GM21737 (cell line): Measurements from ENCODE around the gene TOP2B.

Experiments used
- ATAC-seq: cut with Tn5 transposase; IDR thresholded peaks from one replicate; pipeline ENCODE4 v1.9.1; 2021; ENCODE audit warnings: mild to moderate bottlenecking, moderate library complexity; ENCODE audit not compliant: unreplicated experiment

TOP2B gene

GRCh38 chr3:25673738-25674298, 9.1 kb upstream of the TOP2B start:
- no peak for ATAC-seq

DNA sequence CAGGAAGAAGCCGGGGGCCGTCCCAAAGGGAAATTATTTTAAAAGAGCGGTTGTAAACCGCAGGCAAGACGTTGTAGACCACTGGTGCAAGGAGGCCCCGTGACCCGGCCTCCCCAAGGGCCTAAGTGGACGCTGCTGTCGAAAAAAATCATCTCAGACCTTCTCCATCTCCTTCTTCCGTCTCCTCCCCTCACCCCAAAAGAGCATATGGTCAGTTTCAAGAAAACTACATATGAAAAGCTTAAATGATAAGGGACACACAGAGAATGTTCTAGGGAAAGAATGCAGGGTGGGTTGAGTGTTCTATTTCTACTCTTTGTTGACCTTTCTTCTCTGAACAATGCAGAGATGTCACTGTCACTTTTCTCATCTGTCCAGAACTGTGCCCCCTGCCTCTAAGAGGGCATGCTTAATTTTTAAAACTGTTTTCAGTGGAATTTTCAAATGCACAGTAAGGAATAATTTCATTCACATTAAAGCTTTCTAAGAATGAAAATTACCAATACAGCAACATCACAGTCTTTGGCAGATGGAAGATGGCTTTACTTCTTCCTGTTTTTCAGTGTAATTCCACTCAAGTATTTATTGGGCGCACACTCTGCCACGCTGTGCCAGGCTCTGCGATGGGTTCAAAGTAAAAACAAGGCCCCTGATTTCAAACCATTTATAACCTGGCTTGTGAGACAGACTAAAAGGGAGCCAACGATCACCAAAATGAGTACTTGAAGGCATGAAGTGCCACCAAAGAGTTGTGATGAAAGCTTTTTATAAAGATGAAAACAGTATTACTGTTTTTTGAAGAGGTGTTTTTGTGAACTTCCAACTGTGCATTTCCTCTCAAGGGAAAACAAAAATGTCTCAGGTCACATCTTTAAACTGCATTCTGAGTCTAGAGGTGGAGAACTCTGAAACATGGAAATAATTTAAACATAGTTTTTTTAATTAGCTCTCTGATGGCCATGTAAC, 891 bp upstream of the TOP2B start:
- ATAC-seq = peak; percentile 34

GRCh38 chr3:25663869-25664811, 567 bp downstream of the TOP2B start:
- ATAC-seq = peak; percentile 27

DNA sequence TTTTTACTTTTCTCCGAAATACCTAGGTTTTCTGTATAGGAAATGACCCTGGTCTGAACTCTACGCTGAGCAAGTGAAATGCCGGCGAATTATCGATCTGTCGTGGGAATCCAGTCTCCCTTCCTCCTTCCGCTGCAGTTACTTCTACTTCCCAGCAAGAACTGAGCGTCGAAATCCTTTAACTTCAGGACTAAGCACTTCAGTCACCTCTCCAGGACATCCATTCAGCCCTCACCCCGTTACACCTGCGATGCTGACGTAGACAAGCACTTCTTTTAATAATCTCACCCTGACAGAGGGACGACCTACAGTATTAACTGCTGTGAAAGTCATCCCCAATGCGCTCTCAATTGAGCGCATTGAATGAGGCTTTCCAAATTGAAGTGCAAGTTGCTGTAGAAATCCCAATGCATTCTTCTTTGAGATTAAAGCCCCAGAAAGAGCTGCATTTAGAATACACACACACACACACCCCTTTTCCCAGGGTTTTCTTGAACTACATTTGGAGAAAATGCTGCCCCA, 1.3 kb downstream of the TOP2B start:
- no peak for ATAC-seq

GRCh38 chr3:25662736-25663320, 1.9 kb downstream of the TOP2B start:
- no peak for ATAC-seq

- no peak for ATAC-seq
Measured at GRCh38 chr3:25661694-25662437, 2.8 kb downstream of the TOP2B start.

- no peak for ATAC-seq
Measured at GRCh38 chr3:25658836-25659235, 5.9 kb downstream of the TOP2B start.

GRCh38 chr3:25657293-25657692, 7.4 kb downstream of the TOP2B start:
- ATAC-seq = no peak

DNA sequence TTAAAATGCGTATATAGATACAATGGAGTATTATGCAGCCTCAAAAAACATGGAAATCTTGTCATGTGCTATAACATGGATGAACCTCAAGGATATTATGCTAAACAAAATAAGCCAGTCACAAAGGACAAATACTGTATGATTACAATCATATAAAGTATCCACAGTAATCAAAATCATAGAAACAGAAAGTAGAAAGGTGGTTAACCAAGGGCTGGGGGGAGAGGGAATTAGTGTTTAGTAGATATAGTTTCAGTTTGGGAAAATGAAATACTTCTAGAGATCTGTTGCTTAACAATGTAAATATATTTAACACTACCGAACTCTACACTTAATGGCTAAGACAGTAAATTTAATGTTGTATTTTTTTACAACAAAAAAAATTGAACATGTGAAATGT, 9.0 kb downstream of the TOP2B start:
- ATAC-seq = no peak

- no peak for ATAC-seq
Measured at GRCh38 chr3:25654576-25654975, 10.1 kb downstream of the TOP2B start.

DNA sequence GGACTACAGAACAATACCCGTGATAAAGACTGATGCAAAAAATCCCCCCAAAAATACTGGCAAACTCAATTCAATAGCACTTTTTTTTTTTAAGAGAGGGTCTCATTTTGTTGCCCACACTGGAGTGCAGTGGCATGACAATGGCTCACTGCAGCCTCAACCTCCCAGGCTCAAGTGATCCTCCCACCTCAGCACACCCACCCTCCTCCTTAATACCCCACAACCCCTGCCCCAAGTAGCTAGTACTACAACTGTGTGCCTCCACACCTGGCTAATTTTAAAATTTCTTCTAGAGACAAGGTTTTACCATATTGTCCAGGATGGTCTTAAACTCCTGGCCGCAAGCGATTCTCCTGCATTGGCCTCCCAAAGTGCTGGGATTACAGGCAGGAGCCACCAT, 11.4 kb downstream of the TOP2B start:
- no peak for ATAC-seq

GRCh38 chr3:25652921-25653320, 11.8 kb downstream of the TOP2B start:
- no peak for ATAC-seq

DNA sequence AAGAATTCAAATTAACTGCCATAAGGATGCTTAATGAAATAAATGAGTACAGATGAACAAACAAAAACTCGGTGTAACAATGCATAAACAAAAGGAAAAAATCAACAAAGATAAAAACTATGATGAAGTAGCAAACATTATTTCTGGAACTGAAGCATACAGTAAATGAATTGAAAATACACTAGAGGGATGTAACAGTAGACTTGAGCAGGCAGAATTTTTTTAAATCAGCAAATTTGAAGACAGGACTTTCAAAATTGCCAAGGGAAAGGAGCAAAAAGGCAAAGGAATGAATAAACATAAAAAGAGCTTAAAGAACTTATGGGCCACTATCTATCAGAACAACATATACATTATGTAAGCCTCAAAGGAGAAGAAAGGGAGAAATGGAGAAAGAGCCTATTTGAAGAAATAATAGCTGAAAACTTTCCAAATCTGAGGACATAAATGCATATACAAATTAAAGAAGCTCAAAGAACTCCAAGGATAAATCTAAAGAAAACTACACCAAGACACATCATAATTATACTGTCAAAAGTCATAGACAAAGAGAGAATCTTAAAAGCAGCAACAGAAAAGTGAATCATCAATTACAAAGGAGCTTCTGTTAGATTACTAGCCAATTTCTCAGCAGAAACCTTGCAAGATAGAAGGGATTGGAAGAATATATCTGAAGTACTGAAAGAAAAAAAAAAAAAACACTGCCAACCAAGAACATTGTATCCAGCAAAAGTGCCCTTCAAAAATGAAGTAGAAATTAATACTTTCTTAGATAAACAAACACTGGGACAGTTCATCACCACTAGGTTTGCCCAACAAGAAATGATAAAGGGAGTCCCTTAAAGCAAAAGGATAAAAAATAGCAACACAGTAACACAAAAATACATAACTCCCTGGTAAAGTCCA, 15.5 kb downstream of the TOP2B start:
- ATAC-seq = no peak

DNA sequence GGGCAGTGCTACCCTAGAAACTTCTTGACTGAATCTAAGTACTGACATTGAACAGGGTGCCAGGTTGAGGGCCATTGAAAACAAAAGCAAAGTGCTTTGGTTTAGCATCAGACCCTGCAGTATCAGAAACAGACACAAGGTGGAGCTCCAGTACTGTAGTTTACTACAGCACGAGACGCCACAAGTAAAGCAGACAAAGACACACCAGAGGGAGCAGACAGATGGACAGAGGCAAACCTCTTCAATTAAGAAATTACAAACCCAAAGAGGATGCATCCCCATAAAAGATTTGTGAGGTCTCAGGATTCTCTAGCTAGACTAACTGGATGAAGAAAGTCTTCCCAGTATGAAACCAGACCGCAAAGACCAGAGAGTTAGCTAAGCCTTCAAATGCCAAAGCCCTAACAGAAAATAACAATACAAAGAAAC, 16.6 kb downstream of the TOP2B start:
- peak; percentile 96 for ATAC-seq

DNA sequence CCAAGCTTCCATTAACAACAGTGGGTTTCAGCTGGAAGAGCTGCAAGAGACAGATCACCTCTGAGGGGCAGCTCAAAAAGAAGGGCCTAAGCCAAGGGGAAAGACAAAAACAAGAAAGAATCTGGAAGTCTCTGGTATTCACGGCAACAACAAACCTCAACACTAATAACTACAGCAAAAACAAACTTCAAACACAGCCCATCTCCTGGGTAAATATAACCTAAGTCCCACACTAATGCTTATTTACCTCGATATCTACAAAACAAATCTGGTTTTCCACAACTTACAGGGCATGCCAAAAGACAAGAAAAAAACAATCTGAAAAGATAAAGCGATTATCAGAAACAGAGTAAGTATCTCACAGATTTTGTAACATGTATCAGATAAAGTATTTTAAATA, 29.7 kb downstream of the TOP2B start:
- ATAC-seq = no peak

DNA sequence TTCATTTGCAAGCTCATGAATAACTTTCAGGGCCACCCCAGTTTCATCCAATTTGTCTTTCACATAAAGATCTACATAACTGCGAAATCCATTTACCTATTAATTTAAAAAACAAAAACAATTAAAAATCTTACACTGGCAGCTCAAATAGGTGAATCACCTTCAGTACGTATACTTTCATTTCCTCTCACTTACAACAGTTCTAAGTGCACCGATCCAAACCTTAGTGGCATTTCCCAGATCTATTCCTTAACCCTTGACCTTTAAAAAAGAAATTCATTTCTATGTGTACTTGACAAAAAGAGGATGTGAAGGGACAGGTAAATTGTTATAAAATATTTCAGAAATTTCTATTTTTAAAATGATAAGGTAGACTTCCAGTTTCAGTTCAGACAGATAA, 30.8 kb downstream of the TOP2B start:
- ATAC-seq = no peak

DNA sequence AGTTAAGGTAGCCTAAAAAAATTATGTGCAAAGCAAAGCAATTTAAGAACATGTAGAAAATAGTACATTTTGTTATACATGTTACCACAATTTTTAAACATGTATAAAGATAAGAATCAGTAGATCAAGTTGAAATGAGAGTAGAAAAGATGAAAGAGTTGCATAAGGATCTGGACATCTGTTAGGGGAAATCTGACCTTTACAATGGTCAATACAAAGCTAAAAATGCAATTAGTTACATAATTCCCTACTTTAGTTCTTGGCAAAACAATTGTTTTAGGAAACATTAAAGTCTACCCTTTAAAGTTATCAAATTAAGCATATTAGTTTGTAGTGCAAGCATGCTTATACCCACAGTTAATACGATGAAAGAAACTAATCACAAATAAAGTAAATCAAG, 32.7 kb downstream of the TOP2B start:
- ATAC-seq = no peak

DNA sequence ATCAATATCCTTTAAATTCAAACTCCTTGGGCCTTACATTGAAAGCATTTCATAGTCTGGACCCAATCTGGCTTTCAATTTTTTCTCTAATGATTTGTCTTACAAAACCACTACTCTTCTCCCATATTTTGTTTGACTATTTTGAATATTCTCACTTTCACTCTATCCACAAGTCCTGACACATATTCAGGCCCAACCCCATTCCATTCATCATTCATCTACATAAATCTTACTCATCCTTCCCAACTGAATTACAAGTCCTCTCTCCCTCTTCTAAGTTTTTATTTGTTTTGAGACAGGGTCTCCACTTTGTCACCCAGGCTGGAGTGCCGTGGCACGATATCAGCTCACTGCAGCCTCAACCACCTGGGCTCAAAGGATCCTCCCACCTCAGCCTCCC, 43.6 kb downstream of the TOP2B start:
- ATAC-seq = no peak

DNA sequence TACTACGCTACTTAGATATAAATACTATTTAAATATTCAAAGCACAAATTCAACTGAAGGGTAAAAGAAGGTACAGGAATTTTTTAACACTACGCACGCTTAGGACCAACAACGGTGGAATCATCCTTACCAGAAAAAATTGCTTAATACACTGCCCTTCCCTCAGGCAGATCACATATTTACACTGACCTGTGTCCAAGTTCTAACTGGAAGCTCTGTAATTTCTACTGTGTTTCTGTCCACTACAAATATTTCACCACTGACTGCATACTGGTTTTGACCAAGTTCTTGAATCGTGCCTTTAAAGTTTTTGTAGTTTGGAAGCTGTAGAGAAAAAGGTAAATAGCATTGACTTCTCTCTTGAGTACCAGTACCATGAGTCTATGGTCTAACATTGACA, 44.2 kb downstream of the TOP2B start:
- ATAC-seq = no peak
